Astrocyte (in vitro differentiated cells and primary cell): ENCODE data around the gene CDS2. TPM values are rescaled to one million over a fixed set of nuclear protein-coding genes. Genes with fewer than 3 reads are reported as not detected.

ENCODE experiments used
- DNase-seq: peaks from one replicate; pipeline ENCODE4 v3.0.0-alpha.2; 2010; ENCODE audit warnings: low read depth
- FAIRE-seq: peaks from 2 replicates; lab custom pipeline; 2011; peaks lifted over from hg19 to GRCh38; lab: Jason Lieb, UNC
- H2AFZ ChIP-seq: 2 replicates; pipeline ENCODE4 v1.6.0; 2012; ENCODE audit warnings: low read depth, low read length, inconsistent platforms
- H3K27ac ChIP-seq: 2 replicates; pipeline ENCODE4 v1.5.1; 2011; ENCODE audit warnings: low read depth, low read length, inconsistent platforms
- H3K27me3 ChIP-seq: 2 replicates; pipeline ENCODE4 v1.6.0; 2011; ENCODE audit warnings: low read length, inconsistent platforms; ENCODE audit not compliant: insufficient read depth
- H3K36me3 ChIP-seq: 2 replicates; pipeline ENCODE4 v1.5.1; 2011; ENCODE audit warnings: low read length, inconsistent platforms; ENCODE audit not compliant: insufficient read depth
- H3K4me1 ChIP-seq: 2 replicates; pipeline ENCODE4 v1.5.1; 2011; ENCODE audit warnings: low read length, inconsistent platforms; ENCODE audit not compliant: insufficient read depth
- H3K4me2 ChIP-seq: 2 replicates; pipeline ENCODE4 v1.6.0; 2012; ENCODE audit warnings: low read length, inconsistent platforms
- H3K4me3 ChIP-seq: 2 replicates; pipeline ENCODE4 v1.5.1; 2011; ENCODE audit warnings: low read depth, mild to moderate bottlenecking, low read length, inconsistent platforms; ENCODE audit not compliant: insufficient read depth
- H3K79me2 ChIP-seq: 2 replicates; pipeline ENCODE4 v1.6.0; 2012; ENCODE audit warnings: mild to moderate bottlenecking, low read length, inconsistent platforms; ENCODE audit not compliant: insufficient read depth
- H3K9ac ChIP-seq: 2 replicates; pipeline ENCODE4 v1.6.0; 2012; ENCODE audit warnings: mild to moderate bottlenecking, low read length, inconsistent platforms
- H3K9me3 ChIP-seq: 2 replicates; pipeline ENCODE4 v1.5.1; 2012; ENCODE audit warnings: low read depth, mild to moderate bottlenecking, low read length, inconsistent platforms; ENCODE audit not compliant: insufficient read depth
- H4K20me1 ChIP-seq: 2 replicates; pipeline ENCODE4 v1.6.0; 2012; ENCODE audit warnings: low read length, inconsistent platforms; ENCODE audit not compliant: insufficient read depth
- H3K27ac Mint-ChIP-seq: one replicate; pipeline ENCODE4 v1.8.0; 2021; ENCODE audit warnings: mild to moderate bottlenecking, mixed read lengths; ENCODE audit not compliant: unreplicated experiment
- H3K27me3 Mint-ChIP-seq: one replicate; pipeline ENCODE4 v1.8.0; 2021; ENCODE audit warnings: low read depth, mixed read lengths; ENCODE audit not compliant: unreplicated experiment
- H3K36me3 Mint-ChIP-seq: one replicate; pipeline ENCODE4 v1.8.0; 2021; ENCODE audit warnings: low read depth, mixed read lengths; ENCODE audit not compliant: unreplicated experiment
- H3K4me1 Mint-ChIP-seq: one replicate; pipeline ENCODE4 v1.8.0; 2021; ENCODE audit warnings: low read depth, mixed read lengths; ENCODE audit not compliant: unreplicated experiment
- H3K4me3 Mint-ChIP-seq: one replicate; pipeline ENCODE4 v1.8.0; 2021; ENCODE audit warnings: mild to moderate bottlenecking, moderate library complexity, mixed read lengths; ENCODE audit not compliant: unreplicated experiment
- H3K9me3 Mint-ChIP-seq: one replicate; pipeline ENCODE4 v1.8.0; 2021; ENCODE audit warnings: mild to moderate bottlenecking, mixed read lengths; ENCODE audit not compliant: unreplicated experiment
- CTCF ChIP-seq: IDR thresholded peaks from 2 replicates; pipeline ENCODE4 v1.5.1; 2011; ENCODE audit warnings: low read depth, mild to moderate bottlenecking, inconsistent platforms, low read length, moderate library complexity; ENCODE audit not compliant: insufficient read depth
- EZH2 ChIP-seq: IDR thresholded peaks from 2 replicates; pipeline ENCODE4 v1.6.1; 2012; ENCODE audit warnings: mild to moderate bottlenecking, low read length, inconsistent platforms; ENCODE audit not compliant: insufficient read depth
- total RNA-seq: library from RNA; stranded (reverse); gene quantifications from 2 replicates; pipeline ENCODE4 v1.2.1, GENCODE V29; 2021

CDS2 gene
- total RNA-seq, 1 donor from 2014 or later, result 53.9 TPM

GRCh38 chr20:5172903-5173463, 46.2 kb downstream of the CDS2 start:
- Mint-ChIP-seq H3K27me3 (no peaks in the 10 kb centered on the region), H3K9me3 (no peaks in the 10 kb centered on the region), H3K27ac (no peak overlapping the region), H3K4me1 (peaks cover 32% of the 10 kb centered on the region), H3K36me3 (peaks cover 8% of the 10 kb centered on the region), H3K4me3 (no peak overlapping the region)
- Histone ChIP-seq H3K36me3 (no peaks in the 10 kb centered on the region), H3K27me3 (no peaks in the 10 kb centered on the region), H3K9me3 (no peaks in the 10 kb centered on the region), H3K79me2 (peaks cover 35% of the 10 kb centered on the region), H3K4me1 (peaks cover 21% of the 10 kb centered on the region), H3K4me2 (no peak overlapping the region), H3K9ac (no peak overlapping the region), H4K20me1 (peaks cover 50% of the 10 kb centered on the region), H2AFZ (no peak overlapping the region), H3K4me3 (no peak overlapping the region), H3K27ac (no peak overlapping the region)
- FAIRE-seq, result no peak
- no peak for DNase-seq
- no peak for TF ChIP-seq CTCF
- TF ChIP-seq EZH2, result no peak

- Histone ChIP-seq H3K27ac (no peak overlapping the region), H3K4me2 (no peak overlapping the region), H2AFZ (no peak overlapping the region), H3K9me3 (no peaks in the 10 kb centered on the region), H3K4me1 (peaks cover 18% of the 10 kb centered on the region), H3K79me2 (peaks cover 33% of the 10 kb centered on the region), H3K4me3 (no peak overlapping the region), H3K27me3 (no peaks in the 10 kb centered on the region), H4K20me1 (peaks cover 51% of the 10 kb centered on the region), H3K36me3 (no peaks in the 10 kb centered on the region), H3K9ac (no peak overlapping the region)
- Mint-ChIP-seq H3K27ac (no peak overlapping the region), H3K9me3 (no peaks in the 10 kb centered on the region), H3K4me1 (peaks cover 38% of the 10 kb centered on the region), H3K4me3 (no peak overlapping the region), H3K27me3 (no peaks in the 10 kb centered on the region), H3K36me3 (peaks cover 10% of the 10 kb centered on the region)
- no peak for FAIRE-seq
- no peak for DNase-seq
- TF ChIP-seq CTCF (no peak), EZH2 (no peak)
Observed at GRCh38 chr20:5173751-5174150, 46.9 kb downstream of the CDS2 start.

- H3K79me2 ChIP-seq, result peaks cover 14% of the 10 kb centered on the region
- H3K27ac ChIP-seq, result no peak overlapping the region
- no peak for TF ChIP-seq EZH2
- no peak for TF ChIP-seq CTCF
- no peak overlapping the region for H2AFZ ChIP-seq
- peaks cover 12% of the 10 kb centered on the region for H3K36me3 Mint-ChIP-seq
- H3K4me2 ChIP-seq, result no peak overlapping the region
- peaks cover 21% of the 10 kb centered on the region for H4K20me1 ChIP-seq
- H3K27ac Mint-ChIP-seq, result no peak overlapping the region
- H3K4me1 Mint-ChIP-seq, result peaks cover 37% of the 10 kb centered on the region
- H3K9ac ChIP-seq, result no peak overlapping the region
- DNase-seq, result no peak
- H3K9me3 Mint-ChIP-seq, result no peaks in the 10 kb centered on the region
- no peaks in the 10 kb centered on the region for H3K9me3 ChIP-seq
- no peak overlapping the region for H3K4me3 Mint-ChIP-seq
- FAIRE-seq, result no peak
- H3K36me3 ChIP-seq, result no peaks in the 10 kb centered on the region
- H3K4me3 ChIP-seq, result no peak overlapping the region
- peaks cover under 1% of the 10 kb centered on the region for H3K4me1 ChIP-seq
- no peaks in the 10 kb centered on the region for H3K27me3 Mint-ChIP-seq
- H3K27me3 ChIP-seq, result no peaks in the 10 kb centered on the region
Observed at GRCh38 chr20:5177071-5177470, 50.3 kb downstream of the CDS2 start.
